NCI-H2081 treated with DMSO at 0.1 percent for 48 hours (cell line): ENCODE measurements around the gene DHX15.

ENCODE experiments used
- DNase-seq: peaks from one replicate; lab custom pipeline; 2025; lab: John Stamatoyannopoulos, UW

DHX15 gene

DNA sequence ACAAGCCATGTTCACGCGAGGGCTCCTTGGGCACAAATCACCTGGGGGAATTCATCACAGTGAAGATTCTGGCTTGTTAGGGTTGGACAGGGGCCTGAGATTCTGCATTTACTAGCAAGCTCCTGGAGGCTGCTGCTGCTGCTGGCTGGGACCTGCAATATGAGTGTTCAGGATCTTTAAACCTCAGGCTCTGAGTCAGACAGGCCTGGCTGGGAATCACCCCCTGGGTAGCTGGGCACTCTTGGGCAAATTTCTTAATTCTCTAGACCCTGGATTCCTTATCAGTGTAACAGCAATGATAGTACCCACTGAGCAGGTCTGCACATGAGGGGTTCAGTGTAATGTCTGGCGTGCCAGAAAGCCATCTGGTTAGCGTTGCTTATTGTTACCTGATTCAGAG, 101.5 kb downstream of the DHX15 start:
- no peak for DNase-seq

GRCh38 chr4:24477919-24478318, 106.4 kb downstream of the DHX15 start:
- no peak for DNase-seq
